WI38 (cell line): ENCODE data around the gene PREX1.

Experiments used
- H3K4me3 ChIP-seq: 2 replicates; pipeline ENCODE4 v1.5.1; 2011; ENCODE audit warnings: low read depth, mild to moderate bottlenecking, control low read depth, low read length
- TF ChIP-seq, protein P1 (sequence below): IDR thresholded peaks from 2 replicates; pipeline ENCODE4 v1.5.1; 2012; ENCODE audit warnings: low read depth, mild to moderate bottlenecking, control low read depth, low read length

The PREX1 gene

DNA sequence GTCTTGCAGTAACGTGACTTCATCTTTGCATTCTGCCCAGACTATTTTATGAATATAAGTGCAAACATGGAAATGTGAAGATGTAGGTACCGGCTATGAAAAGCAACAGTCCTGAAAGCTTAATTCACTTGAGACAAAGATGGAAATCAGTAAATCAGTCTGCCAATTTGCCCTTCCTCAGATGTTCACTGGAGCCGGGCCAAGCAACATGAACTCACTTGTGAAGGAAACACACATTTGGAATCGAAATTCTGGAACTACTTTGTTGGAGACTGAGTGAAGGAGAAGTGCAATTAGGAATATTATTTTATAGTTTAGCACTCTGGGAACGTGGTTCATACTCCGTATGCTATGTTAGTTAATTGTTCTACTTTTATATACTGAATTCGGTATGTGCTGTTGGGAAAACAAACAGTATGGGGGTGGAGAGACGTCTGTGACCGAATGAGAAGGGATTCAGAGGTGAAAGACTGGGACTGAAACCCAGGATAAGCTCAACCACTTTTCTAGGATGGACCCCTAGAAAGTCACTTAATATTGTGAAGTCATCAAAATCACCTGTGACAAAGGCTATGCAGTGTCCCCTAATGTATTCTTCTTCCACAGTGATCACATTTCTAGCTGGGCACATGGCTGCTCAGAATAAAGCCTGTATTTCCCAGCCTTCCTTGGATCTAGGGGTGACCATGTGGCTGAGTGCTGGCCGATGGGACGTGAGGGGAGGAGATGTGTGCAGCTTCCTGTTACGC, 95.5 kb downstream of the PREX1 start:
- H3K4me3 ChIP-seq = no peak overlapping the region
- TF ChIP-seq, protein P1, sequence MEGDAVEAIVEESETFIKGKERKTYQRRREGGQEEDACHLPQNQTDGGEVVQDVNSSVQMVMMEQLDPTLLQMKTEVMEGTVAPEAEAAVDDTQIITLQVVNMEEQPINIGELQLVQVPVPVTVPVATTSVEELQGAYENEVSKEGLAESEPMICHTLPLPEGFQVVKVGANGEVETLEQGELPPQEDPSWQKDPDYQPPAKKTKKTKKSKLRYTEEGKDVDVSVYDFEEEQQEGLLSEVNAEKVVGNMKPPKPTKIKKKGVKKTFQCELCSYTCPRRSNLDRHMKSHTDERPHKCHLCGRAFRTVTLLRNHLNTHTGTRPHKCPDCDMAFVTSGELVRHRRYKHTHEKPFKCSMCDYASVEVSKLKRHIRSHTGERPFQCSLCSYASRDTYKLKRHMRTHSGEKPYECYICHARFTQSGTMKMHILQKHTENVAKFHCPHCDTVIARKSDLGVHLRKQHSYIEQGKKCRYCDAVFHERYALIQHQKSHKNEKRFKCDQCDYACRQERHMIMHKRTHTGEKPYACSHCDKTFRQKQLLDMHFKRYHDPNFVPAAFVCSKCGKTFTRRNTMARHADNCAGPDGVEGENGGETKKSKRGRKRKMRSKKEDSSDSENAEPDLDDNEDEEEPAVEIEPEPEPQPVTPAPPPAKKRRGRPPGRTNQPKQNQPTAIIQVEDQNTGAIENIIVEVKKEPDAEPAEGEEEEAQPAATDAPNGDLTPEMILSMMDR = no peak

DNA sequence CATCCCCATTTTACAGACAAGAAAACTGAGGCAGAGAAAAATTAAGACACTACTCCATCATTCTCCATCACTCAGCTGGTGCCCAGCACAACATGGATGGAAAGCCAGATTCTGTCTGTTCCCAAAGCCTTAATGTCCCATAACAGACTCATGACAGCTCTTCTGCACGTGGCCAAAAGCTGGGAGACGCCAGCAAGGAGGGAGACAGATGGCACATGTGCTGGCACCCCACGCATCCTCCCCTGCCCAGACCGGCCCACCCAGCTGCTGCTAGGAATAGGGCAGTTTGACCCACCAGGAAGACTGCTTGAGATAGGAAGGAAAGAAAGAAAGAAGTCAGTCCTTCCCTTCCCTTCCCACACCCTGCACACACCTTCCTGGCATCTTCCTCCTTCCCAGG, 96.3 kb downstream of the PREX1 start:
- no peak overlapping the region for H3K4me3 ChIP-seq
- TF ChIP-seq, protein P1 = no peak

DNA sequence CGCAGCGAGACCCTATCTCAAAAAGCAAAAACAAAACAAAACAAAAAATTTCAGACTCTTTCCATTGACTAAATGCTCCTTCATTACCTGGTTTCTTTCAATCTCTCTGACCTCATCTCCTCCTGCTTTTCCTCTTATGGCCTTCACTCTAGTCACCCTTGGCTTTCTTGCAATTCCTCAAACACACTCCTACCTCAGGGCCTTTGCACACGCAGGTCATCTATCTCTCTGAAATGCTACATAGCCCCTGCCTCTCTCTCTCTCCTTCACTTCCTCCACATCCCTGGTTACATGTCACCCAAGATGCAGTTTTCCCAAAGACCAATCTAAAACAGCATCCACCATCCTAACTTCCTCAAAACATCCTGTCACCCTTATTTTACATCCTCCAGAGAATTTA, 96.8 kb downstream of the PREX1 start:
- TF ChIP-seq, protein P1 = no peak
- H3K4me3 ChIP-seq = no peak overlapping the region

DNA sequence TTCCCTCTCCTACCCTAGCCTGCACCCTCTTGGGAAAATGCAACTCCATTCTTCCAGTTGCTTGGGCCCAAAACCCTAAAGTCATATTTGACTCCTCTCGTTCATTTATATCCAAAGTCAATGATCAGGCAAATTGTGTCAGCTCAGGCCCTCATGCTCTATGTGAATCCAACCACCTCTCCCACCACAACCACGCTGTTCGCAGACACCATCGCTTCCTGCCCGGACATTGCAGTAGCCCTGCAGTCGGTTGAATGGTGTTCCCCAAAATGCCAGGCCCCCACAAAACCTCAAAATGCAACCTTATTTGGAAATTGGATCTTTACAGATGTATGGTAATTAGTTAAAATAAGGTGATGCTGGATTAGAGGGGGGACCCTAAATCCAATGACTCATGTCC, 98.3 kb downstream of the PREX1 start:
- TF ChIP-seq, protein P1 = no peak
- no peak overlapping the region for H3K4me3 ChIP-seq

DNA sequence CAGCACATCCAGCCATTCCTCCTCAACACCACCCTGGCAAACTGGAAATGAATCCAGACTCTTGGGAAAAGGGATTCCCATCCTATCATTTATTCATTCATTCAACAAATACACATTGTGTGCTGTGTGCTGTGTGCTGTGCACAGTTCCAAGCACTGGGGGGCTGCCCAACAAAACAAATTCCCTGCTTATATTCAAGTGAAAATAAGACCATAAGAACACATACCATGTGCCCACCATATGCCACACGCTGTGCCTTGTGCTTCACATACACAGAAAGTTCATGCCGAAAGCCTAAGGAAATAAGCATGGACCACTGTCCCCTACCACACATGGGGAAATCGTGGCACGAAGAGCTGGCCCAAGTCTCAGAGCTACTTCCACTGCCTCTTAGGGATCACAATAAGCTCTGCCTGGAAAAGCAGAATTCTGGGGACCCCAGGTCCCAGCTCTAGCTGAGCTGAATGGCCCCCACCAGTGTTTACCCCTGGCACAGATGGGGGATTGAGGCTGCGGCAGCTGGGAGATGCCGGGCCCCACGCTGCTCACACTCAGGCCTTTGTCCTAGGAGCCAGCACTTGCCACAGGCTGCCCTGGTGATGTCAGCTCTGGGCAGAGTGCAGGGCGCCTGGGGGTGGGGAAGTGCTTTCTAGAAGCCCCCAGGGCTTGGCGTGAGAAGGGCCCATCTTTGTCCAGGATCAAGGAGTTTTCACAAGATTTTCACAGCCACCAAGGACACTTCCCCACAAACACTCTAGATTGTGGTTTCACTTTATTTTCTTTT, 99.6 kb downstream of the PREX1 start:
- no peak overlapping the region for H3K4me3 ChIP-seq
- TF ChIP-seq, protein P1 = no peak

DNA sequence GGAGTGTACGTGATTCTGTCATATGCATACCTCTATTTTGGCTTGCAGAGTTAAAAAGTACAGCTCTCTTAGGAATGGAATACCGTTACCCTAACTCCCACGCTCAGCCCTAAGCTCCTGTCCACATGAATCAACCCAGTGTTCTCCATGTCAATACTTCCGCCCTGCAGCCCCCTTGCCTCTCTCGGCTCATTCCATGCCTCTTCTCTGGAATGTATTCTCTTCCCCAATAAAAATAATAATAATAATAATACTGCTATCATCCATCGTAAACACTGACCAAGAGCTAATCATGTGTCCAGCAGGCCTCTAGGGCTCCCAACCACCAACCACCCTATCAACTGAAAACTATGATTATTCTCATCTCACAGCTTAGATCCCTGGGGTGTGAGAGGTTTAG, 100.6 kb downstream of the PREX1 start:
- no peak overlapping the region for H3K4me3 ChIP-seq
- TF ChIP-seq, protein P1 = no peak

DNA sequence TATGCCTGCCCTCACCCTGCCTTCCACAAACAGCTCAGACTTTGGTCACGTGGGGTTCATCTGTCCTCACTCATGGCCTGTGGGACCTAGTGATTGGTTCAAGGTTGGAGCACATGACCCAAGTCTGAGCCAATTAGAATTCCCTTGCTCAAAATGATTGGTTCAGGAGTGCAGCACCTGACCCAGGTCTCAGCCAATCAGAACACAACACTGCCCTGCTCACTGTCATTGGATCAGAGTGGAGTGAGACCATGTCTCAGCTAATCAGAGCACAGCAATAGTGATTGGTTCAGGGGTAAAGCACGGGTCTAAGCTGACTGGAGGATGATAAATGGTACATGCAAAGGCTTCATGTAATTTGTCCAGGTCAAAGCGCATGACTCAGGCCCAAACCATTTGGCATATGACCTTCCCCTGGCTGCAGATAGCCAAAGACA, 102.2 kb downstream of the PREX1 start:
- H3K4me3 ChIP-seq = no peak overlapping the region
- TF ChIP-seq, protein P1 = no peak
